ENCODE results near the gene HOXD8.

Gene HOXD8

GRCh38 chr2:176130957-176131847, 1.7 kb downstream of the HOXD8 start:
- no peak for DNase-seq (ENCODE audit: low spot score)

GRCh38 chr2:176131848-176132158, 2.3 kb downstream of the HOXD8 start:
- no peak for DNase-seq (ENCODE audit: low spot score)

GRCh38 chr2:176132205-176133171, 3.0 kb downstream of the HOXD8 start:
- DNase-seq (ENCODE audit: low spot score): no peak

- no peak for DNase-seq (ENCODE audit: low spot score)
Observed at GRCh38 chr2:176133389-176133788, 3.9 kb downstream of the HOXD8 start.

GRCh38 chr2:176134035-176134434, 4.5 kb downstream of the HOXD8 start:
- DNase-seq (ENCODE audit: low spot score): no peak

GRCh38 chr2:176135035-176135440, 5.5 kb downstream of the HOXD8 start:
- no peak for DNase-seq (ENCODE audit: low spot score)

- DNase-seq (ENCODE audit: low spot score): peak; percentile 55
Observed at GRCh38 chr2:176136374-176137251, 7.1 kb downstream of the HOXD8 start.

- DNase-seq (ENCODE audit: low spot score): no peak
Observed at GRCh38 chr2:176137252-176137580, 7.7 kb downstream of the HOXD8 start.

GRCh38 chr2:176137906-176138305, 8.4 kb downstream of the HOXD8 start:
- DNase-seq (ENCODE audit: low spot score): no peak

GRCh38 chr2:176138526-176138922, 9.0 kb downstream of the HOXD8 start:
- no peak for DNase-seq (ENCODE audit: low spot score)

- no peak for DNase-seq (ENCODE audit: low spot score)
Observed at GRCh38 chr2:176138923-176139660, 9.6 kb downstream of the HOXD8 start.

- DNase-seq (ENCODE audit: low spot score): peak; percentile 41
Observed at GRCh38 chr2:176139661-176140512, 10.4 kb downstream of the HOXD8 start.

- DNase-seq (ENCODE audit: low spot score): peak; percentile 90
Observed at GRCh38 chr2:176140513-176141317, 11.2 kb downstream of the HOXD8 start.

GRCh38 chr2:176142281-176142680, 12.8 kb downstream of the HOXD8 start:
- no peak for DNase-seq (ENCODE audit: low spot score)

GRCh38 chr2:176145085-176145969, 15.8 kb downstream of the HOXD8 start:
- DNase-seq (ENCODE audit: low spot score): no peak

GRCh38 chr2:176146101-176146500, 16.6 kb downstream of the HOXD8 start:
- DNase-seq (ENCODE audit: low spot score): no peak

GRCh38 chr2:176146645-176147044, 17.1 kb downstream of the HOXD8 start:
- no peak for DNase-seq (ENCODE audit: low spot score)

GRCh38 chr2:176147210-176147799, 17.8 kb downstream of the HOXD8 start:
- no peak for DNase-seq (ENCODE audit: low spot score)

All from AG08395 (cell line).